Osteoblast (primary cell): ENCODE data around the gene CEBPE. TPM values are rescaled to one million over a fixed set of nuclear protein-coding genes. Genes with fewer than 3 reads are reported as not detected.

Experiments used
- DNase-seq: peaks from one replicate; pipeline ENCODE4 v3.0.0; 2011; ENCODE audit warnings: low spot score, mixed read lengths; ENCODE audit not compliant: insufficient read length; ENCODE audit errors: missing footprints
- H2AFZ ChIP-seq: 2 replicates; pipeline ENCODE4 v1.6.0; 2011; ENCODE audit warnings: mild to moderate bottlenecking, low read length
- H3K27ac ChIP-seq: 2 replicates; pipeline ENCODE4 v1.5.1; 2011; ENCODE audit warnings: mild to moderate bottlenecking, low read depth, low read length, moderate library complexity
- H3K27me3 ChIP-seq: 2 replicates; pipeline ENCODE4 v1.6.0; 2012; ENCODE audit warnings: mild to moderate bottlenecking, control low read depth, inconsistent platforms, low read length, moderate library complexity; ENCODE audit not compliant: insufficient read depth
- H3K36me3 ChIP-seq: 2 replicates; pipeline ENCODE4 v1.5.1; 2011; ENCODE audit warnings: mild to moderate bottlenecking, low read length, control low read depth, moderate library complexity; ENCODE audit not compliant: insufficient read depth
- H3K4me1 ChIP-seq: 2 replicates; pipeline ENCODE4 v1.5.1; 2011; ENCODE audit warnings: mild to moderate bottlenecking, low read length, control low read depth, moderate library complexity; ENCODE audit not compliant: insufficient read depth
- H3K4me2 ChIP-seq: 2 replicates; pipeline ENCODE4 v1.6.0; 2011; ENCODE audit warnings: mild to moderate bottlenecking, low read length; ENCODE audit not compliant: insufficient read depth
- H3K4me3 ChIP-seq: fragments of 200-600 bp; sonication (generic); 3 replicates; pipeline ENCODE4 v1.5.1; 2012; ENCODE audit warnings: mild to moderate bottlenecking, low read length, inconsistent platforms; ENCODE audit not compliant: insufficient read depth
- H3K79me2 ChIP-seq: 2 replicates; pipeline ENCODE4 v1.6.0; 2012; ENCODE audit warnings: mild to moderate bottlenecking, low read length, control low read depth, inconsistent platforms; ENCODE audit not compliant: insufficient read depth
- H3K9me3 ChIP-seq: 2 replicates; pipeline ENCODE4 v1.5.1; 2011; ENCODE audit warnings: low read depth, low read length, control low read depth
- H4K20me1 ChIP-seq: 2 replicates; pipeline ENCODE4 v1.6.0; 2012; ENCODE audit warnings: mild to moderate bottlenecking, low read length, control low read depth; ENCODE audit not compliant: insufficient read depth
- CTCF ChIP-seq: IDR thresholded peaks from 2 replicates; pipeline ENCODE4 v1.5.1; 2011; ENCODE audit warnings: mild to moderate bottlenecking, low read depth, low read length, moderate library complexity; ENCODE audit errors: extremely low read depth
- total RNA-seq: library from RNA; depleted of rRNA; stranded (reverse); fragments of >200 nt; gene quantifications from 2 replicates; pipeline ENCODE4 v1.2.3, GENCODE V29; 2012

Gene CEBPE
- total RNA-seq, 1 donor: not detected

DNA sequence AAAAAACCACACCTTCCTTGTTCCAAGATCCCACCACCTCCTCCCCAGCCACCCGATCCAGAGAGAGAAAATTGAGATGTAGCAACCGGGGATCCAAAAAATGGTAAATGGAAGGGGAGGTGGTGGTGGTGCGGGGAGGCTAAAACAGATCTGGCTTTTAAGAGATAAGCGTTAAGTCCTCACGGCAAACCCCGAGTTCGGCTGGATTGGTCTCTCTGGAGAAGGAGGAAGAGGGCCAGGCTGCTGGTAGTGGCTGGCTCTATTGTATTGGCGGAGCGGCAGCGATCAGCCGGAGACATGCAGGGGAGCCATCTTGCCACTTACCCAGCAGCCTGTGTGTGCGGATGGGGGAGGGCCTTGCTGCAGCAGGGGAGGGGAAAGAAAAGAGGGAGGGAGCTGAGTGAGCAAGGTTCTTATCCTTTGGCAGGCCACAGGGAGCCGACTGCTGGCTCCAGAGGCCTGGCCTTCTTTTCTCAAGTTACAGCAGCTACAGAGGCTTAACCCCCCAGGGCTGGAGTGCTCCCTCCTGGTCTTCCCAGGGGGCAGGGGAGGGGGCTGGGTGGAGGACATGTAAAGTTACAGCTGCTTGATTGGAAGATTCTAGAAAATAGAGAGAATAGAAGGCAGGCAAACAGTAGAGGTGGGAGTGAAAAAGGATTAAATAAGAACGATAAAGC is 47.7 kb downstream of the CEBPE start:
- H3K9me3 ChIP-seq: no peaks in the 10 kb centered on the region
- peaks cover 84% of the 10 kb centered on the region for H3K79me2 ChIP-seq
- H3K36me3 ChIP-seq: peaks cover 73% of the 10 kb centered on the region
- no peaks in the 10 kb centered on the region for H3K27me3 ChIP-seq
- H2AFZ ChIP-seq: peak overlapping the region; percentile 75
- H3K4me2 ChIP-seq: peak overlapping the region; percentile 98
- DNase-seq: peak; percentile 96
- H3K27ac ChIP-seq: peak overlapping the region; percentile 78
- no peak for TF ChIP-seq CTCF
- peak overlapping the region; percentile 86 for H3K4me3 ChIP-seq
- peaks cover 35% of the 10 kb centered on the region for H3K4me1 ChIP-seq
- H4K20me1 ChIP-seq: peaks cover 34% of the 10 kb centered on the region

GRCh38 chr14:23070262-23071129 is 48.6 kb downstream of the CEBPE start:
- no peaks in the 10 kb centered on the region for H3K27me3 ChIP-seq
- H3K4me2 ChIP-seq: peak overlapping the region; percentile 98
- H3K27ac ChIP-seq: peak overlapping the region; percentile 78
- DNase-seq: peak; percentile 65
- no peak overlapping the region for H2AFZ ChIP-seq
- peak overlapping the region; percentile 86 for H3K4me3 ChIP-seq
- peaks cover 73% of the 10 kb centered on the region for H3K36me3 ChIP-seq
- TF ChIP-seq CTCF: no peak
- peaks cover 35% of the 10 kb centered on the region for H3K4me1 ChIP-seq
- peaks cover 84% of the 10 kb centered on the region for H3K79me2 ChIP-seq
- H3K9me3 ChIP-seq: no peaks in the 10 kb centered on the region
- peaks cover 41% of the 10 kb centered on the region for H4K20me1 ChIP-seq

DNA sequence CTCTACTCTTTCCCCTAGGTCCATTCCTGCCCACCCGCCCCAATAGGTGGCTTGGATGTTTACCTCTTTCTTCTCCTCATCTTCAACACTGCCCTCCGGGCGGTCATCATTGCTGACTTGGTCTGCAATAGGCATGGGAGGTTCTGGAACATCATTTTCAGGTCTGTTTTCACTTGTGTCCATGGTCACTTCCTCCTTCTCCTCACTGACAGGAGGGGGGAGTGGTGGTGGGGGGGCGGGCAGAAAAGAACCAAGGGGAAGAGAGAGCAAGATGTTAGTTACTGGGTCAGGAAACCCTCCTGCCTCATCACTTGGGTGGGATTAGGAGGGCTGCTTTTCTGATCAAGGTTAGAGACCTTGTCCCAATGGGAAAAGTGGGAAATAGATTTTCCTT is 49.6 kb downstream of the CEBPE start:
- Histone ChIP-seq H2AFZ (no peak overlapping the region), H3K9me3 (no peaks in the 10 kb centered on the region), H4K20me1 (peaks cover 41% of the 10 kb centered on the region), H3K79me2 (peaks cover 81% of the 10 kb centered on the region), H3K4me2 (peak overlapping the region; percentile 37), H3K27me3 (no peaks in the 10 kb centered on the region), H3K4me1 (peaks cover 35% of the 10 kb centered on the region), H3K36me3 (peaks cover 71% of the 10 kb centered on the region), H3K27ac (no peak overlapping the region), H3K4me3 (no peak overlapping the region)
- DNase-seq: peak; percentile 21
- TF ChIP-seq CTCF: no peak
